ENCODE measurements around the gene PHLPP1. TPM values are rescaled to one million over a fixed set of nuclear protein-coding genes. Genes with fewer than 3 reads are reported as not detected.
"Not testable (repeated sequence)": the region's sequence is repeated elsewhere in the genome, so short reads cannot be mapped to it uniquely, and the experiment has no call there.

The PHLPP1 gene
- total RNA-seq, 1 experiment from 2014 or later, result 7.9 TPM

GRCh38 chr18:62717925-62718800, 2.8 kb downstream of the PHLPP1 start:
- DNase-seq (ENCODE audit: low spot score), result no peak

DNA sequence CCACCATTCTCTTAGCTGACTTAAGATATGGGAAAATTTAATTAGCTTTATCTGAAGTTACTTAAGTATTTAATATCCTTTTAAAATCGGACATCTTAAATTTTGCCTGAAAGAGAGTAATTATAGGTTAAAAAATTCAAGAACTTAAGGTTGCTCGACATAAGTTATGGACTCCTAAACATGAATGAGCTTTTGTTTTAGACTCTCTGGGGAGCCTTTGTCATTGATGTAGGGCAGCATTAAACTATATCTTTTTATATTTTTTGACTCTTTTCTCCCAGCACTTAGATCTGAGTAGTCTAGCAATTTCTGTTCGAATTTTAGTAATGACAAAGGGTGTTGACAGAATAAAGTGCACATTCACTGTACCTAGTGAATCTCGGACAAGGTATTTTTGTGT, 4.7 kb downstream of the PHLPP1 start:
- no peak for DNase-seq (ENCODE audit: low spot score)

DNA sequence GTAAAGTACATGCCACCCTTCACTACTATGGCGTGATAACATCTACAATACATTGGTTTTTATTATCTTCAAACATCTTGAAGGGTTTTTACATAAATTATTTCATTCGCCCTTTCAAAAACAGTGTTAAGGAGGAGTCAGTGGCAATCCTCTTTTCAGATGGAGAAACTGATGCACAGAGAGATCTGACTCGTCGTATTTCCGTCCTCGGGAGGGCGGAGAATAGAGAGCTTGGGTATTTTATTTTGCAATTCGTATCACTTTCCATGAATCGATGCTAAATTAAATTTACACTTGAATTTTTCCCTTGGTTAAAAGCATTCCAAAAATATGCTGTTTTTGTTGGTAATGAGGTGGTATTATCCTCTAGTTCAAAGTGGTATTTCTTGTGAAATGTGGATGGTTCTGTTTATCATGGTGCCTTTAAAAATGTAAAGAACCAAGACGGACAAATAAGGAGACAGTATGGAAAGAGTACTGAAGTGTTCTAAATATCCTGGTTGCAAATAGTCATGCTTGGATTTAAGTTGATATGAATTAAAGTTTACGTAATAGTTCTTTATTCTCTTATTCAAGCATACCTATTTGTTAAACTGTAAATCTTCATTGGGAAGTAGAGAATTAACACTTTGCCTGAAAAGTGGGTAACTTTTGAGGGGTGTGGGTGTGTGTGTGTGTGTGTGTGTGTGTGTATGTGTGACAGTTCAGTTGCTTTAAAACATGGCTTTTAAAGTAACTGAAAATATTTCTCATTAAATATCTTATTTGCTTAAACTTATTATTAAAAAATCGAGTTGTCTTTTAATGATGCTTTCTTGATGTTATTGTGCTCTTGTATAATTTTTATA, 5.6 kb downstream of the PHLPP1 start:
- DNase-seq (ENCODE audit: low spot score), result no peak

GRCh38 chr18:62721839-62722795, 6.8 kb downstream of the PHLPP1 start:
- no peak for DNase-seq (ENCODE audit: low spot score)

DNA sequence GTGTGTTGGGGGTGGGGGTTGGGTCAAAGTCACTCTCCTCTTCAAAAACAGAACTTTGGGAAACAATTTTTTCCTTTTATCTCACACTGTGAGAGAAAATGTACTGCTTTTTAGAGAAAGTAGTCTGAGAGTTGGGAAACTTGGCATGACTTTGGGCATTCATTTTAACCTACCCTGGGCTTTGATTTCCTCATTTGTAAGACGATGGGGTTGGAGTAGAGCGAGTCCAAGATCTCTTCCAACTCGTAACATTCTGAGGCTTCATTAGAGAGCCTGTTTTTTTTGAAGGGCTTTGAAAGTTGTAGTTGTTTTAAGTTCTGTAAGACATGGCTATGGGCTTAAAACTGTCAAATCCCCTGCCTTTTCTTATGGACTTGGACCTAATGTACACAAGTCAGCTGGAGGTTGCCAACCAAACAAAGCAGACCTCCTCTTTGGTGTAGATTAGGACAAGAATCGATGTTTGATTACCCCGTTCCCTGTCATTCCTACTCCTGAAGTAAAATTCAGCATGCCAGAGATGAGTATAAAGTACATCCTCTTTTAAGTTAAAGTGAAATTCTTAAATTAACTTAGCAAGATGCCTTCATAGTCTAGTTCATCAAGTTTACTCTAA, 8.4 kb downstream of the PHLPP1 start:
- no peak for DNase-seq (ENCODE audit: low spot score)

- no peak for DNase-seq (ENCODE audit: low spot score)
Measured at GRCh38 chr18:62725896-62726295, 10.6 kb downstream of the PHLPP1 start.

DNA sequence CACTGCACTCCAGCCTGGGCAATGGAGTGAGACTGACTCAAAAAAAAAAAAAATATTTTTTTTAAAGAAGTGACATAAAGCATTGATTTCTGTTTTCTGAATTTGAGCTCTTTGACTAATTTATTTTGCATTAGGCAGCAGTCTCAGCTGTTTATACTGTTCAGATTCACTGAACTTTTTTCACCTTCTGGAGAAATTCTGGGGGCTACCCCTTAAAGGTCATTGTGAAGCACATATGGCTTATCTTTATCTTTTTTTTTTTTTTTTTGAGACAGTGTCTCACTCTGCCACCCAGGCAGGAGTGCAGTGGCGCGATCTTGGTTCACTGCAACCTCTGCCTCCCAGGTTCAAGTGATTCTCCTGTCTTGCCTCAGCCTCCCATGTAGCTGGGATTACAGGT, 12.9 kb downstream of the PHLPP1 start:
- no peak for DNase-seq (ENCODE audit: low spot score)

GRCh38 chr18:62729487-62730386, 14.4 kb downstream of the PHLPP1 start:
- DNase-seq (ENCODE audit: low spot score), result no peak

- DNase-seq (ENCODE audit: low spot score), result no peak
Measured at GRCh38 chr18:62730941-62731340, 15.6 kb downstream of the PHLPP1 start.

DNA sequence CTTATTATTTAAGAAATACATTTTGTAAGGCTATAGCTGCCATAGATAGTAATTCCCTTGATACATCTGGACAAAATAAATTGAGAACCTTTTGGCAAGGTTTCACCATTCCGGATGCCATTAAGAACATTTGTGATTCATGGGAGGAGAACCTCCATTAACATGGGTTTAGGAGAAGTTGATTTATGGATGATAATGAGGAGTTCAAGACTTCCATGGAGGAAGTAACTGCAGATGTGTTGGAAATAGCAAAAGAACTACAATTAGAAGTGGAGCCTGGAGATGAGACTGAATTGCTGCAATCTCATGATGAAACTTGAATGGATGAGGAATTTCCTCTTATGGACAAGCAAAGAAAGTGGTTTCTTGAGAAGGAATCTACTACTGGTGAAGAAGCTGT, 17.3 kb downstream of the PHLPP1 start:
- DNase-seq (ENCODE audit: low spot score), result no peak

DNA sequence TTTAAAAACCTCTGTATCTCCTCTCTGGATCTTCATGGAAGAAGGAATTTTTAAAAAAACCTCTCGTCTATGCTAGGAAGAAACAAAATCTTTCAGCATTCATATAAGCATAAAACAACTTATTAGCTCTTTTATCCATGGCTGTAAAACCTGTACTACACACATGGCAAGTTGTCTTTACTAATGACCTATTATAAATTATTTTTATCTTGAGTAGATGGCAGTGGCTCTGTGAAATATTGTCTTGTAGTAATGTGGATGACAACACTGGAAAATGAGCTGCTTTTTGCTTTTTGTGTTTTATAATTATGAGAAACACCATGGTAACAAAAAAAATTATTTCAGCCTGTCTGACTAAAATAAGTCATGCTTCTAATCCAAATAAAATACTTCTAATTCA, 18.9 kb downstream of the PHLPP1 start:
- DNase-seq (ENCODE audit: low spot score), result no peak

- DNase-seq (ENCODE audit: low spot score), result no peak
Measured at GRCh38 chr18:62735387-62735786, 20.0 kb downstream of the PHLPP1 start.

DNA sequence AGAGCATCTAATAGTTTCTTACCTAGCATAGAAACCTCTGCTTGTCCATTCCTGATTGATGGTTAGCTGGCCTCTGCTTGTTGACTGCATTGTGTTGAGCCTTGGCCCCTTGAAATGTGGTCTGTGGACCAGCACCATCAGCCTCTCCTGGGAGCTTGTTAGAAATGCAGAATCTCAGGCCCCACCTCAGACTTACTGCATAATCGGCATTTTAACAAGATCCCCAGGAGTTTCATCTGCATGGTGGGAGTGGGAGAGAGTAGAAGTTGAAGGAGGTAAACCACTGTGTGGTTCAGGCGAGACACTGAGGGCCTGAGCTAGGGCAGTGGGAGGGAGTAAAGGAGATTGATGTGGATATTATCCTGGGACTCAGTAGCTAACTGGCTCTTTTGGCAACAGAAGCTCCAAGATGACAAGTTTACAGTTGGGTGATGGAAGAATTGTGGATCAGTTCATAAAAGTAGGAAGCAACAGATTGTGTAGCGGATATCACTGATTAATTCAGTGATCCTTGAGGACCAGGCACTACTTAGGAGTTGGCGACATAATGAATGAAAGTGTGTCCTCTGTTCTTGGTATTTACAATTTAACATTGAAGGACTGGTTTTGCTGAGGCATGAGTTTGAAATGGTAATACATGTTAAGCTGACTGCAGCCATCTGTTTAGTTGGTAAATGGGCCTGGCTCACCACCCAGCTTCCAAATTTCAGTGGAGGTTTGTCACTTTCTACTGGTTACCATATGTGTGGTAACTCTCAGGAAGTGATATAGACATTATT, 20.9 kb downstream of the PHLPP1 start:
- no peak for DNase-seq (ENCODE audit: low spot score)

GRCh38 chr18:62737241-62737873, 22.0 kb downstream of the PHLPP1 start:
- DNase-seq (ENCODE audit: low spot score), result no peak

GRCh38 chr18:62738639-62739038, 23.3 kb downstream of the PHLPP1 start:
- DNase-seq (ENCODE audit: low spot score), result no peak

DNA sequence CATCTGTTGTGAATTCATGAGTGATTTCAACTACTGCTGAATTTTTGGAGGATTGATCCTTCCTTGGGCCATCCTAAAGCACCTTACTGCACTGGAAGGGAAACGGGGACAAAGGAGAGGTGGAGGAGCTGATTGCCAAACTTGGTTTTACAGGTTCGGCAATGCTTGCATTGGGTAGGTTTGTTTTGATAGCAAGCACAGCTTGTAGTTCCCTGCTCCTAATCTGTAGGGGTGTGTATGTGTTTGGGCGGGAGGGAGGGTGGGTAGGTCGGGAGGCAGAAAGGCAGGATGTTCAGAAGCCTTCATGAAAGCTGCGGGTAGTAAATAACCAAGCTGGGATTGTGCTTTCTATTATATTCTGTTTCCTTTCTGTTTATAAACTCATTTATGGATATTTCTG, 24.6 kb downstream of the PHLPP1 start:
- no peak for DNase-seq (ENCODE audit: low spot score)

- not testable (repeated sequence) for DNase-seq (ENCODE audit: low spot score)
Measured at GRCh38 chr18:62740650-62741049, 25.3 kb downstream of the PHLPP1 start.

GRCh38 chr18:62741118-62741566, 25.8 kb downstream of the PHLPP1 start:
- DNase-seq (ENCODE audit: low spot score), result peak; percentile 32

DNA sequence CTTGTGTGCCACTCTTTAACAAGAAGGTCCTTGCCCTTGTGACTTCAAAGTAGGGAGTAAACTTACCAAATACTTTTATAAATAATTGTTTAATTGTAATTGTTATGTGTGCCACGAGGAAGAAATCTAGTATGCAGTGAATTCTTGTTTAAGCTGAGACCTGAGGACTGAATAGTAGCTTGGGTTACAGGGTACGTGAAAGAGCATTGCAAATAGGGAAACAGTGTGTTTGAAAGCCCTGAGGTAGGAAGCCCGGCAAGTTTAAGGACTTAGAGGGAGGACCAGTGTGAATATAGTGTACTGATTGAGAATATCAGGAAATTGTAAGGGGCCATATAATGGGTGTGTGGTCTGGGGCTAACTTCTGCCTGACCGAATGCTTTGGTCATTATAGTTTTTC, 26.2 kb downstream of the PHLPP1 start:
- no peak for DNase-seq (ENCODE audit: low spot score)
